Kidney epithelial cell (primary cell): ENCODE data around the gene DDT. TPM values are rescaled to one million over a fixed set of nuclear protein-coding genes. Genes with fewer than 3 reads are reported as not detected.
A peak's percentile ranks its signal among the peaks of the same experiment; 100 is the strongest.
"Not testable (repeated sequence)": the region's sequence is repeated elsewhere in the genome, so short reads cannot be mapped to it uniquely, and the experiment has no call there.

Experiments
- DNase-seq: peaks from one replicate; pipeline ENCODE4 v3.0.0-alpha.2; 2010; ENCODE audit warnings: low read depth
- H3K27me3 ChIP-seq: 2 replicates; pipeline ENCODE4 v1.6.0; 2011; ENCODE audit warnings: low read length; ENCODE audit not compliant: control insufficient read depth, insufficient read depth
- H3K36me3 ChIP-seq: 2 replicates; pipeline ENCODE4 v1.5.1; 2011; ENCODE audit warnings: low read length; ENCODE audit not compliant: control insufficient read depth, insufficient read depth
- H3K4me3 ChIP-seq: 2 replicates; pipeline ENCODE4 v1.5.1; 2011; ENCODE audit warnings: low read depth, mild to moderate bottlenecking, control low read depth, low read length
- CTCF ChIP-seq: IDR thresholded peaks from 2 replicates; pipeline ENCODE4 v1.5.1; 2011; ENCODE audit warnings: mild to moderate bottlenecking, moderate library complexity, low read length, control low read depth, inconsistent platforms; ENCODE audit not compliant: insufficient read depth, poor library complexity, severe bottlenecking
- total RNA-seq: library from RNA; depleted of rRNA; stranded (reverse); fragments of >200 nt; gene quantifications from 2 replicates; pipeline ENCODE4 v1.2.3, GENCODE V29; 2015

DDT gene
- total RNA-seq, 1 donor from 2014 or later = 126 TPM

GRCh38 chr22:23997092-23997491 lies 22.9 kb upstream of the DDT start:
- DNase-seq = no peak
- Histone ChIP-seq H3K4me3 (no peak overlapping the region), H3K27me3 (no peaks in the 10 kb centered on the region), H3K36me3 (no peaks in the 10 kb centered on the region)
- no peak for TF ChIP-seq CTCF

- not testable (repeated sequence) for H3K27me3 ChIP-seq, DNase-seq, H3K36me3 ChIP-seq, H3K4me3 ChIP-seq
Measured at GRCh38 chr22:23993581-23994177, 19.4 kb upstream of the DDT start.

GRCh38 chr22:23993080-23993479 lies 18.8 kb upstream of the DDT start:
- DNase-seq, H3K36me3 ChIP-seq, H3K4me3 ChIP-seq, H3K27me3 ChIP-seq: not testable (repeated sequence)

GRCh38 chr22:23989583-23990244 lies 15.5 kb upstream of the DDT start:
- not testable (repeated sequence) for H3K4me3 ChIP-seq, H3K27me3 ChIP-seq, H3K36me3 ChIP-seq, DNase-seq

- not testable (repeated sequence) for H3K4me3 ChIP-seq, H3K27me3 ChIP-seq, DNase-seq, H3K36me3 ChIP-seq
Measured at GRCh38 chr22:23986538-23987178, 12.4 kb upstream of the DDT start.

GRCh38 chr22:23986089-23986488 lies 11.8 kb upstream of the DDT start:
- not testable (repeated sequence) for H3K4me3 ChIP-seq, DNase-seq, H3K27me3 ChIP-seq, H3K36me3 ChIP-seq

GRCh38 chr22:23984430-23984829 lies 10.2 kb upstream of the DDT start:
- Histone ChIP-seq H3K4me3 (no peak overlapping the region), H3K36me3 (no peaks in the 10 kb centered on the region), H3K27me3 (no peaks in the 10 kb centered on the region)
- no peak for DNase-seq
- peak; percentile 40 for TF ChIP-seq CTCF

GRCh38 chr22:23980567-23980966 lies 6.3 kb upstream of the DDT start:
- not testable (repeated sequence) for H3K4me3 ChIP-seq, DNase-seq, H3K36me3 ChIP-seq, H3K27me3 ChIP-seq

GRCh38 chr22:23979557-23980240 lies 5.5 kb upstream of the DDT start, which contains the start of gene GSTT2:
TSS of gene GSTT2 (plus strand) at chr22:23980134.
- not testable (repeated sequence) for H3K4me3 ChIP-seq, H3K36me3 ChIP-seq, H3K27me3 ChIP-seq, DNase-seq

GRCh38 chr22:23977304-23977703 lies 3.1 kb upstream of the DDT start:
- not testable (repeated sequence) for H3K4me3 ChIP-seq, DNase-seq, H3K27me3 ChIP-seq, H3K36me3 ChIP-seq

GRCh38 chr22:23974836-23975352 lies 653 bp upstream of the DDT start:
- H3K27me3 ChIP-seq, DNase-seq, H3K36me3 ChIP-seq, H3K4me3 ChIP-seq: not testable (repeated sequence)

- not testable (repeated sequence) for H3K27me3 ChIP-seq, DNase-seq, H3K36me3 ChIP-seq, H3K4me3 ChIP-seq
Measured at GRCh38 chr22:23971927-23972326, 2.3 kb downstream of the DDT start.
